H1 (cell line): ENCODE measurements around the gene NPSR1. TPM values are rescaled to one million over a fixed set of nuclear protein-coding genes. Genes with fewer than 3 reads are reported as not detected.

Experiments used
- CTCF ChIA-PET: fragments of 300-600 bp; sonication (Branson Sonifier 250); formaldehyde crosslinking; loops from one replicate; lab custom pipeline; 2021; ENCODE audit not compliant: partially characterized antibody; lab: Charles Lee
- POLR2A ChIA-PET: fragments of 300-600 bp; sonication (Branson Sonifier 250); formaldehyde crosslinking; loops from one replicate; lab custom pipeline; 2021; ENCODE audit warnings: inconsistent platforms; ENCODE audit not compliant: partially characterized antibody; lab: Charles Lee
- DNase-seq, 2 experiments: peaks; one replicate each; pipeline versions ENCODE4 v3.0.0 to v3.0.0-alpha.2; 2010 to 2022; ENCODE audit warnings: low spot score in 2 of 2, low read depth in 1 of 2, mixed read lengths in 1 of 2
- FAIRE-seq: peaks from 2 replicates; lab custom pipeline; 2011; peaks lifted over from hg19 to GRCh38; lab: Jason Lieb, UNC
- H2AFZ ChIP-seq: 2 replicates; pipeline ENCODE4 v1.8.1; 2012; ENCODE audit warnings: low read length, inconsistent platforms
- H2AK5ac ChIP-seq: 2 replicates; pipeline ENCODE4 v1.6.1; 2013; ENCODE audit warnings: low read depth, low read length
- H2BK120ac ChIP-seq: replicated peaks from 2 replicates; pipeline ENCODE3; 2013; ENCODE audit warnings: low read depth, low read length, inconsistent platforms
- H2BK12ac ChIP-seq: 2 replicates; pipeline ENCODE4 v1.6.1; 2013; ENCODE audit warnings: low read depth, low read length
- H2BK15ac ChIP-seq: 2 replicates; pipeline ENCODE4 v1.6.1; 2013; ENCODE audit warnings: low read length
- H2BK20ac ChIP-seq: 2 replicates; pipeline ENCODE4 v1.6.1; 2013; ENCODE audit warnings: low read length
- H2BK5ac ChIP-seq: 2 replicates; pipeline ENCODE4 v1.6.1; 2013; ENCODE audit warnings: low read depth, low read length
- H3K14ac ChIP-seq: 2 replicates; pipeline ENCODE4 v1.6.1; 2013; ENCODE audit warnings: inconsistent platforms; ENCODE audit not compliant: insufficient read length
- H3K18ac ChIP-seq: 2 replicates; pipeline ENCODE4 v1.6.1; 2013; ENCODE audit warnings: low read length; ENCODE audit errors: extremely low read depth
- H3K23ac ChIP-seq: 2 replicates; pipeline ENCODE4 v1.6.1; 2013; ENCODE audit warnings: inconsistent platforms; ENCODE audit not compliant: insufficient read length
- H3K23me2 ChIP-seq: 2 replicates; pipeline ENCODE4 v1.6.1; 2013; ENCODE audit warnings: low read depth, low read length
- H3K27ac ChIP-seq: 2 replicates; pipeline ENCODE4 v1.6.1; 2011; ENCODE audit warnings: low read depth, low read length, inconsistent platforms
- H3K27me3 ChIP-seq, 4 experiments: replicated peaks in 1 of 4; 1 replicate in 1 of 4; 2 replicates in 3 of 4; pipeline versions ENCODE4 v1.6.1 to v1.8.1; 2011 to 2013; ENCODE audit warnings: low read length in 3 of 4, mild to moderate bottlenecking in 3 of 4, inconsistent platforms in 2 of 4, mixed read lengths in 2 of 4, moderate library complexity in 1 of 4; ENCODE audit not compliant: control insufficient read depth in 3 of 4, insufficient read depth in 3 of 4; ENCODE audit errors: extremely low read depth in 1 of 4
- H3K36me3 ChIP-seq, 4 experiments: 2 replicates each; pipeline versions ENCODE4 v1.6.1 to v1.8.1; 2011 to 2013; ENCODE audit warnings: mild to moderate bottlenecking in 4 of 4, low read length in 3 of 4, moderate library complexity in 2 of 4, control low read depth in 1 of 4, inconsistent platforms in 1 of 4; ENCODE audit not compliant: insufficient read depth in 4 of 4, control insufficient read depth in 2 of 4
- H3K4ac ChIP-seq: replicated peaks from 2 replicates; pipeline ENCODE3; 2013; ENCODE audit warnings: low read length, low read depth, mixed read lengths, inconsistent platforms; ENCODE audit not compliant: insufficient read length
- H3K4me1 ChIP-seq, 4 experiments: replicated peaks in 1 of 4; 1 replicate in 1 of 4; 2 replicates in 3 of 4; pipeline versions ENCODE4 v1.6.1 to v1.8.1; 2011 to 2013; ENCODE audit warnings: low read length in 3 of 4, inconsistent platforms in 2 of 4, mixed read lengths in 1 of 4; ENCODE audit not compliant: insufficient read depth in 4 of 4, control insufficient read depth in 3 of 4
- H3K4me2 ChIP-seq, 2 experiments: 2 replicates each; pipeline versions ENCODE4 v1.6.1 to v1.8.1; 2011 to 2013; ENCODE audit warnings: low read depth in 2 of 2, low read length in 2 of 2, control low read depth in 1 of 2, inconsistent platforms in 1 of 2, mild to moderate bottlenecking in 1 of 2; ENCODE audit not compliant: insufficient read depth in 1 of 2
- H3K4me3 ChIP-seq, 4 experiments: fragments of 200-600, 300-600 bp in 1 of 4; sonication (generic), shearing (Covaris generic), sonication (Bioruptor Twin) in 1 of 4; 2 replicates each; pipeline versions ENCODE4 v1.5.1 to v1.8.1; 2011 to 2016; ENCODE audit warnings: low read length in 4 of 4, low read depth in 3 of 4, control low read depth in 2 of 4, inconsistent platforms in 2 of 4, mild to moderate bottlenecking in 2 of 4, mixed read lengths in 1 of 4, moderate library complexity in 1 of 4; ENCODE audit not compliant: insufficient read depth in 2 of 4; ENCODE audit errors: extremely low read depth in 1 of 4
- H3K56ac ChIP-seq: replicated peaks from 2 replicates; pipeline ENCODE3; 2013; ENCODE audit warnings: low read depth, mild to moderate bottlenecking, mixed read lengths, low read length, inconsistent platforms; ENCODE audit not compliant: insufficient read length
- H3K79me1 ChIP-seq: 2 replicates; pipeline ENCODE4 v1.6.1; 2013; ENCODE audit warnings: low read depth, low read length, control low read depth
- H3K79me2 ChIP-seq, 2 experiments: 2 replicates each; pipeline versions ENCODE4 v1.6.1 to v1.8.1; 2012 to 2013; ENCODE audit warnings: low read length in 2 of 2, mild to moderate bottlenecking in 2 of 2, inconsistent platforms in 1 of 2; ENCODE audit not compliant: insufficient read depth in 2 of 2, control insufficient read depth in 1 of 2
- H3K9ac ChIP-seq, 4 experiments: replicated peaks in 1 of 4; 1 replicate in 1 of 4; 2 replicates in 3 of 4; pipeline versions ENCODE4 v1.6.1 to v1.8.1; 2011 to 2013; ENCODE audit warnings: low read depth in 3 of 4, low read length in 3 of 4, control low read depth in 2 of 4, mild to moderate bottlenecking in 2 of 4, moderate library complexity in 2 of 4, inconsistent platforms in 1 of 4; ENCODE audit errors: extremely low read depth in 1 of 4
- H3K9me3 ChIP-seq, 2 experiments: 2 replicates each; pipeline versions ENCODE4 v1.6.1 to v1.8.1; 2012 to 2013; ENCODE audit warnings: mild to moderate bottlenecking in 2 of 2, moderate library complexity in 2 of 2, control low read depth in 1 of 2, inconsistent platforms in 1 of 2, low read depth in 1 of 2, low read length in 1 of 2, mixed read lengths in 1 of 2; ENCODE audit not compliant: insufficient read depth in 2 of 2
- H4K20me1 ChIP-seq, 2 experiments: replicated peaks in 1 of 2; 2 replicates each; pipeline versions ENCODE3 to v1.8.1; 2011 to 2013; ENCODE audit warnings: inconsistent platforms in 2 of 2, low read length in 2 of 2, mild to moderate bottlenecking in 1 of 2; ENCODE audit not compliant: insufficient read depth in 2 of 2, control insufficient read depth in 1 of 2
- H4K5ac ChIP-seq: 2 replicates; pipeline ENCODE4 v1.6.1; 2013; ENCODE audit warnings: low read length, low read depth, mixed read lengths, inconsistent platforms; ENCODE audit not compliant: insufficient read length
- H4K8ac ChIP-seq: 2 replicates; pipeline ENCODE4 v1.8.0; 2013; ENCODE audit warnings: mild to moderate bottlenecking, moderate library complexity, low read length, inconsistent platforms; ENCODE audit not compliant: insufficient read depth; ENCODE audit errors: extremely low read depth
- H4K91ac ChIP-seq: replicated peaks from 2 replicates; pipeline ENCODE3; 2013; ENCODE audit warnings: low read length, mixed read lengths, inconsistent platforms; ENCODE audit not compliant: insufficient read length
- ASH2L ChIP-seq: fragments of 200-600, 300-600 bp; sonication (generic); IDR thresholded peaks from one replicate; pipeline ENCODE4 v1.7.1; 2017; ENCODE audit warnings: low read length
- CBX5 ChIP-seq: fragments of 300-800, 300-1000 bp; sonication (generic); IDR thresholded peaks from 2 replicates; pipeline ENCODE4 v1.7.1; 2016; ENCODE audit warnings: antibody characterized with exemption, low read length, low read depth
- CHD2 ChIP-seq: IDR thresholded peaks from 2 replicates; pipeline ENCODE4 v1.6.1; 2012; ENCODE audit warnings: low read length, improper control_type of control experiment
- CTBP2 ChIP-seq: IDR thresholded peaks from 2 replicates; pipeline ENCODE4 v1.7.0; 2011; ENCODE audit warnings: borderline replicate concordance, mild to moderate bottlenecking, moderate library complexity, mixed read lengths, low read length; ENCODE audit not compliant: insufficient read depth, insufficient read length
- EGR1 ChIP-seq: IDR thresholded peaks from 2 replicates; pipeline ENCODE4 v1.6.1; 2011; ENCODE audit warnings: low read depth, low read length, borderline replicate concordance
- FOSL1 ChIP-seq: IDR thresholded peaks from 2 replicates; pipeline ENCODE4 v1.6.1; 2011; ENCODE audit warnings: mild to moderate bottlenecking, low read depth, low read length, moderate library complexity; ENCODE audit not compliant: insufficient read depth
- GTF2F1 ChIP-seq: IDR thresholded peaks from 2 replicates; pipeline ENCODE4 v1.6.1; 2012; ENCODE audit warnings: low read depth, low read length, improper control_type of control experiment, borderline replicate concordance
- MAFK ChIP-seq: IDR thresholded peaks from 2 replicates; pipeline ENCODE4 v1.6.1; 2012; ENCODE audit warnings: low read depth, mild to moderate bottlenecking, improper control_type of control experiment, low read length
- RAD21 ChIP-seq, 2 experiments: IDR thresholded peaks in 1 of 2; conservative IDR thresholded peaks in 1 of 2; 2 replicates each; pipeline ENCODE4 v1.6.1; 2011; ENCODE audit warnings: low read depth in 2 of 2, low read length in 2 of 2, improper control_type of control experiment in 1 of 2, inconsistent platforms in 1 of 2, mild to moderate bottlenecking in 1 of 2, moderate library complexity in 1 of 2
- RNF2 ChIP-seq: fragments of 200-900, 300-1000 bp; sonication (generic); IDR thresholded peaks from 2 replicates; pipeline ENCODE4 v1.7.1; 2016; ENCODE audit warnings: borderline replicate concordance, low read depth, mild to moderate bottlenecking, antibody characterized with exemption, low read length; ENCODE audit not compliant: poor library complexity, severe bottlenecking; ENCODE audit errors: missing control alignments
- YY1 ChIP-seq: IDR thresholded peaks from 2 replicates; pipeline ENCODE4 v1.6.1; 2011; ENCODE audit warnings: low read depth, mild to moderate bottlenecking, low read length
- WGBS, 2 experiments: shearing (Covaris generic) in 1 of 2; methylation state at CpG; one replicate each; pipeline versions ENCODE4 v1.1.6 to v1.1.7; 2013 to 2015; ENCODE audit warnings: low lambda C conversion rate in 2 of 2, mixed read lengths in 2 of 2, inconsistent platforms in 1 of 2, low coverage in 1 of 2, missing lambda C conversion rate in 1 of 2; ENCODE audit not compliant: insufficient replicate concordance in 2 of 2, insufficient coverage in 1 of 2, insufficient read length in 1 of 2; ENCODE audit errors: extremely low coverage in 1 of 2, missing lambda C conversion rate in 1 of 2; 5-methylcytosine and 5-hydroxymethylcytosine counted together
- polyA plus RNA-seq, 7 experiments: library from polyadenylated mRNA; depleted of rRNA in 3 of 7; stranded (reverse) in 5 of 7; unstranded in 2 of 7; fragments of >200 nt in 5 of 7; fragments of 200-250 nt in 2 of 7; gene quantifications; 1 replicate in 5 of 7; 2 replicates in 1 of 7; 4 replicates in 1 of 7; pipeline versions ENCODE4 v1.2.1 to v1.2.3, GENCODE V29; 2011 to 2013; ENCODE audit warnings: missing spikeins in 2 of 7, mixed read lengths in 2 of 7
- total RNA-seq: library from RNA; stranded (reverse); fragmentation: NEBNext Ultra II Directional; extraction: Animal tissue kit (Norgen Biotek cat#: 25700); gene quantifications from 2 replicates; pipeline ENCODE4 v1.2.1, GENCODE V29; 2021

The NPSR1 gene
- total and polyA plus RNA-seq, 2 of the 8 experiments (the other 6 are each of a cell fraction or from before 2014, with no cell fraction given): not detected

GRCh38 chr7:34831436-34831835, 173.4 kb downstream of the NPSR1 start:
- no peak overlapping the region for H4K8ac ChIP-seq
- TF ChIP-seq YY1: no peak
- TF ChIP-seq RNF2: no peak
- no peak for TF ChIP-seq EGR1
- no peak for TF ChIP-seq ASH2L
- no peak for TF ChIP-seq MAFK
- TF ChIP-seq CTBP2: no peak
- TF ChIP-seq RAD21 (IDR thresholded peaks at IDR 0.05 in 1 of 2, conservative IDR thresholded peaks at IDR 0.05 in 1 of 2; ENCODE audit: low read depth in 2 of 2, low read length in 2 of 2): no peak
- TF ChIP-seq CBX5: no peak
- TF ChIP-seq GTF2F1: no peak
- no peak for TF ChIP-seq FOSL1
- TF ChIP-seq CHD2: no peak
- no peaks in the 10 kb centered on the region for H3K79me1 ChIP-seq
- ChIA-PET CTCF (interaction anchor here (0.8 to 1.2 kb wide), 3 partner anchors 14 to 96 kb away, joined by 3 to 6 read pairs (median 5); no protein-coding TSS in a partner anchor), POLR2A (no interaction called here)
- H3K4me3 ChIP-seq: no peak overlapping the region
- no peak overlapping the region for H2AK5ac ChIP-seq
- H3K4me2 ChIP-seq: no peak overlapping the region
- FAIRE-seq: no peak
- H3K27ac ChIP-seq: no peak overlapping the region
- no peak overlapping the region for H2BK20ac ChIP-seq
- no peaks in the 10 kb centered on the region for H3K23me2 ChIP-seq
- H2BK120ac ChIP-seq: no peak overlapping the region
- no peak overlapping the region for H4K91ac ChIP-seq
- no peaks in the 10 kb centered on the region for H3K27me3 ChIP-seq
- H2AFZ ChIP-seq: no peak overlapping the region
- no peak overlapping the region for H3K14ac ChIP-seq
- H3K23ac ChIP-seq: no peak overlapping the region
- H2BK15ac ChIP-seq: no peak overlapping the region
- H3K9me3 ChIP-seq: no peaks in the 10 kb centered on the region
- H3K4me1 ChIP-seq: no peaks in the 10 kb centered on the region
- no peak overlapping the region for H3K9ac ChIP-seq
- H3K36me3 ChIP-seq: no peaks in the 10 kb centered on the region
- 85% methylated on average over 1 of the region's 1 CpG; no CpG with 5 or more reads in 1 of the 2 experiments for WGBS, 2 experiments
- no peak overlapping the region for H2BK5ac ChIP-seq
- H4K20me1 ChIP-seq: no peaks in the 10 kb centered on the region
- no peak overlapping the region for H3K18ac ChIP-seq
- no peaks in the 10 kb centered on the region for H3K79me2 ChIP-seq
- no peak overlapping the region for H3K4ac ChIP-seq
- DNase-seq: no peak
- H4K5ac ChIP-seq: no peak overlapping the region
- no peak overlapping the region for H2BK12ac ChIP-seq
- H3K56ac ChIP-seq: no peak overlapping the region
